Lower lobe of right lung (tissue), 2 donors: ENCODE results near the gene DNAH2. TPM values are rescaled to one million over a fixed set of nuclear protein-coding genes. Genes with fewer than 3 reads are reported as not detected.
A peak's percentile ranks its signal among the peaks of the same experiment; 100 is the strongest.

ENCODE experiments used
- ATAC-seq, 2 donors: fragments of 200-7000 bp; cut with Tn5 transposase; one replicate each; pipeline ENCODE4 v1.9.1; 2020 to 2022; ENCODE audit warnings: mild to moderate bottlenecking in 2 of 2, moderate library complexity in 2 of 2
- DNase-seq: peaks from one replicate; pipeline ENCODE4 v3.0.0-alpha.2; 2020
- H3K27ac ChIP-seq: fragments of 200-600 bp; one replicate; pipeline ENCODE4 v1.8.0; 2022
- H3K27me3 ChIP-seq: fragments of 200-600 bp; one replicate; pipeline ENCODE4 v1.8.0; 2022; ENCODE audit warnings: low read depth
- H3K36me3 ChIP-seq: fragments of 200-600 bp; one replicate; pipeline ENCODE4 v1.8.0; 2022; ENCODE audit warnings: mild to moderate bottlenecking
- H3K4me1 ChIP-seq: fragments of 200-600 bp; one replicate; pipeline ENCODE4 v1.8.0; 2022
- H3K4me3 ChIP-seq: fragments of 200-600 bp; one replicate; pipeline ENCODE4 v1.8.0; 2022; ENCODE audit warnings: mild to moderate bottlenecking
- H3K9me3 ChIP-seq: fragments of 200-600 bp; one replicate; pipeline ENCODE4 v1.8.0; 2022
- CTCF ChIP-seq: fragments of 200-600 bp; IDR thresholded peaks from one replicate; pipeline ENCODE4 v1.8.0; 2022; ENCODE audit warnings: antibody characterized with exemption, mild to moderate bottlenecking
- intact Hi-C: fragments of 100-400 bp; cut with DNase I; formaldehyde crosslinking; loops from one replicate; pipeline ENCODE4 v1.11.0; 2022
- total RNA-seq: library from RNA; stranded (reverse); fragmentation: NEBNext Ultra II Directional; extraction: Animal tissue kit (Norgen Biotek cat#: 25700); gene quantifications from one replicate; pipeline ENCODE4 v1.2.1, GENCODE V29; 2021
- donor health status: DM: no; HTN: yes; CAD: no; lungs with severe emphysema.

DNAH2 gene
- total RNA-seq, 1 donor from 2014 or later = 6.2 TPM

- Histone ChIP-seq H3K27me3 (peaks cover 3% of the 10 kb centered on the region), H3K36me3 (no peaks in the 10 kb centered on the region), H3K9me3 (no peaks in the 10 kb centered on the region), H3K4me3 (no peak overlapping the region), H3K4me1 (peaks cover 10% of the 10 kb centered on the region), H3K27ac (no peak overlapping the region)
- TF ChIP-seq CTCF = no peak
- no peak for ATAC-seq
- intact Hi-C loops = no loop called here
- no peak for DNase-seq
Measured at GRCh38 chr17:7832431-7832830, 114.9 kb downstream of the DNAH2 start.

- Histone ChIP-seq H3K4me3 (peak overlapping the region; percentile 87), H3K36me3 (no peaks in the 10 kb centered on the region), H3K27me3 (peaks cover 3% of the 10 kb centered on the region), H3K4me1 (peaks cover 15% of the 10 kb centered on the region), H3K27ac (peak overlapping the region; percentile 99), H3K9me3 (no peaks in the 10 kb centered on the region)
- intact Hi-C loops = no loop called here
- ATAC-seq = no peak
- TF ChIP-seq CTCF = no peak
- DNase-seq = no peak
Measured at GRCh38 chr17:7833011-7833794, 115.7 kb downstream of the DNAH2 start.

GRCh38 chr17:7833795-7834541 lies 116.4 kb downstream of the DNAH2 start, which contains the start of gene KDM6B:
Gene KDM6B (plus strand): TSS chr17:7834217. CDS start chr17:7845555, 11,338 bp downstream.
- Histone ChIP-seq H3K36me3 (no peaks in the 10 kb centered on the region), H3K27me3 (peaks cover 3% of the 10 kb centered on the region), H3K27ac (peak within 1 kb of the TSS; percentile 99), H3K9me3 (no peaks in the 10 kb centered on the region), H3K4me1 (peaks cover 19% of the 10 kb centered on the region), H3K4me3 (peak within 1 kb of the TSS; percentile 87)
- ATAC-seq = peak; percentile 73 to 82
- intact Hi-C loops = no loop called here
- peak; percentile 7 for TF ChIP-seq CTCF
- peak; percentile 97 for DNase-seq

GRCh38 chr17:7834542-7834956 lies 117.0 kb downstream of the DNAH2 start:
- no peaks in the 10 kb centered on the region for H3K9me3 ChIP-seq
- no peaks in the 10 kb centered on the region for H3K27me3 ChIP-seq
- DNase-seq = peak; percentile 85
- H3K4me1 ChIP-seq = peaks cover 25% of the 10 kb centered on the region
- H3K4me3 ChIP-seq = peak overlapping the region; percentile 87
- intact Hi-C loops = no loop called here
- TF ChIP-seq CTCF = no peak
- ATAC-seq = peak; percentile 64 to 65
- H3K27ac ChIP-seq = peak overlapping the region; percentile 99
- H3K36me3 ChIP-seq = no peaks in the 10 kb centered on the region

- ATAC-seq = peak; percentile 80 to 88
- peaks cover 32% of the 10 kb centered on the region for H3K4me1 ChIP-seq
Measured at GRCh38 chr17:7834957-7835813, 117.6 kb downstream of the DNAH2 start.

More at GRCh38 chr17:7834957-7835813, 117.6 kb downstream of the DNAH2 start:
- no peaks in the 10 kb centered on the region for H3K27me3 ChIP-seq
- intact Hi-C loops = no loop called here
- H3K4me3 ChIP-seq = peak overlapping the region; percentile 87
- H3K9me3 ChIP-seq = no peaks in the 10 kb centered on the region
- H3K36me3 ChIP-seq = peaks cover 5% of the 10 kb centered on the region
- peak overlapping the region; percentile 99 for H3K27ac ChIP-seq
- peak; percentile 97 for DNase-seq
- peak; percentile 75 for TF ChIP-seq CTCF
